ENCODE measurements around the gene TMEM200A. TPM values are rescaled to one million over a fixed set of nuclear protein-coding genes. Genes with fewer than 3 reads are reported as not detected.
"Not testable (repeated sequence)": the region's sequence is repeated elsewhere in the genome, so short reads cannot be mapped to it uniquely, and the experiment has no call there.

TMEM200A gene
- total RNA-seq, 2 donors from 2014 or later: 0.66 to 1.0 TPM

DNA sequence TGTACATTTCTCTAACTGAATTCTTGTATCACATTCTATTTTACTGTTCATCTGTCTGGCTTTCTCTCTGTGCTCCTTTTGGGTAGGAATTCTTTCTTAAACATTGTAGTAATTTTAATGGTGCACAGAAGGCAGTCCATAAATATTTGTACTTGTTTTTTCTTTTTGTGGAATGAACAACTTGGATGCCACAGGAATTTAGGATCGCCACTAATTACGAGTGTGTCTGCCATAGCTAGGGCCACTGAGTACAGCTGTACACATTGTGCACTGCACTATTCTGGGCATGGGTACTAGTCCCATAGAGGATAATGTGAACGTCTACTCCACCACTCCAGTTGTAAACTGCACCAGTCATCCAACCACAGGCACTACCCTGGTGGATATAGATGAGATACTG lies 39.3 kb upstream of the TMEM200A start:
- no peak for ATAC-seq

GRCh38 chr6:130337534-130337933 lies 28.3 kb upstream of the TMEM200A start:
- Histone ChIP-seq H3K27ac (no peak overlapping the region), H3K27me3 (no peaks in the 10 kb centered on the region), H3K36me3 (replicated peaks in 1 of 2; ENCODE audit: insufficient read depth in 1 of 2, low read depth in 2 of 2) (no peaks in the 10 kb centered on the region), H3K4me3 (no peak overlapping the region), H3K4me1 (no peaks in the 10 kb centered on the region), H3K9me3 (no peaks in the 10 kb centered on the region)
- intact Hi-C loops (cut with DNase I): no loop called here
- no peak for DNase-seq
- TF ChIP-seq POLR2A (IDR thresholded peaks at IDR 0.05): no peak
- TF ChIP-seq, protein P1, sequence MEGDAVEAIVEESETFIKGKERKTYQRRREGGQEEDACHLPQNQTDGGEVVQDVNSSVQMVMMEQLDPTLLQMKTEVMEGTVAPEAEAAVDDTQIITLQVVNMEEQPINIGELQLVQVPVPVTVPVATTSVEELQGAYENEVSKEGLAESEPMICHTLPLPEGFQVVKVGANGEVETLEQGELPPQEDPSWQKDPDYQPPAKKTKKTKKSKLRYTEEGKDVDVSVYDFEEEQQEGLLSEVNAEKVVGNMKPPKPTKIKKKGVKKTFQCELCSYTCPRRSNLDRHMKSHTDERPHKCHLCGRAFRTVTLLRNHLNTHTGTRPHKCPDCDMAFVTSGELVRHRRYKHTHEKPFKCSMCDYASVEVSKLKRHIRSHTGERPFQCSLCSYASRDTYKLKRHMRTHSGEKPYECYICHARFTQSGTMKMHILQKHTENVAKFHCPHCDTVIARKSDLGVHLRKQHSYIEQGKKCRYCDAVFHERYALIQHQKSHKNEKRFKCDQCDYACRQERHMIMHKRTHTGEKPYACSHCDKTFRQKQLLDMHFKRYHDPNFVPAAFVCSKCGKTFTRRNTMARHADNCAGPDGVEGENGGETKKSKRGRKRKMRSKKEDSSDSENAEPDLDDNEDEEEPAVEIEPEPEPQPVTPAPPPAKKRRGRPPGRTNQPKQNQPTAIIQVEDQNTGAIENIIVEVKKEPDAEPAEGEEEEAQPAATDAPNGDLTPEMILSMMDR (IDR thresholded peaks at IDR 0.05): no peak
- ATAC-seq: no peak
- 42% methylated on average over 3 of the region's 3 CpGs for WGBS, 2 donors

More for the DNA sequence above, 39.3 kb upstream of the TMEM200A start:
- no peaks in the 10 kb centered on the region for H3K27me3 ChIP-seq
- no peak overlapping the region for H3K27ac ChIP-seq
- TF ChIP-seq, protein P1 (IDR thresholded peaks at IDR 0.05): no peak
- TF ChIP-seq POLR2A (IDR thresholded peaks at IDR 0.05): no peak
- H3K9me3 ChIP-seq: no peaks in the 10 kb centered on the region
- no peaks in the 10 kb centered on the region for H3K4me1 ChIP-seq
- H3K4me3 ChIP-seq: no peak overlapping the region
- intact Hi-C loops (cut with DNase I): loop anchor here (10.0 kb wide), 1 partner anchor 518 kb away; no protein-coding TSS in a partner anchor
- no peak for DNase-seq
- WGBS, 2 donors: 56 to 66% methylated on average over 3 of the region's 3 CpGs
- no peaks in the 10 kb centered on the region for H3K36me3 ChIP-seq (replicated peaks in 1 of 2; ENCODE audit: insufficient read depth in 1 of 2, low read depth in 2 of 2)

GRCh38 chr6:130346324-130346723 lies 19.5 kb upstream of the TMEM200A start:
- H3K36me3 ChIP-seq (replicated peaks in 1 of 2; ENCODE audit: insufficient read depth in 1 of 2, low read depth in 2 of 2); H3K27ac ChIP-seq; H3K27me3 ChIP-seq; H3K4me1 ChIP-seq; H3K9me3 ChIP-seq; H3K4me3 ChIP-seq; ATAC-seq; DNase-seq; intact Hi-C loops (cut with DNase I): not testable (repeated sequence)
- 60 to 69% methylated on average over 5 to 9 of the region's 9 CpGs for WGBS, 2 donors

- Histone ChIP-seq H3K36me3 (replicated peaks in 1 of 2; ENCODE audit: insufficient read depth in 1 of 2, low read depth in 2 of 2) (no peaks in the 10 kb centered on the region), H3K27me3 (no peaks in the 10 kb centered on the region), H3K27ac (no peak overlapping the region), H3K4me3 (no peak overlapping the region), H3K4me1 (no peaks in the 10 kb centered on the region), H3K9me3 (no peaks in the 10 kb centered on the region)
- ATAC-seq (no peak), DNase-seq (no peak)
- WGBS, 2 donors: 25 to 43% methylated on average over 1 of the region's 1 CpG
- TF ChIP-seq, protein P1 (IDR thresholded peaks at IDR 0.05): no peak
- TF ChIP-seq POLR2A (IDR thresholded peaks at IDR 0.05): no peak
- intact Hi-C loops (cut with DNase I): no loop called here
Measured at GRCh38 chr6:130354322-130354721, 11.5 kb upstream of the TMEM200A start.

DNA sequence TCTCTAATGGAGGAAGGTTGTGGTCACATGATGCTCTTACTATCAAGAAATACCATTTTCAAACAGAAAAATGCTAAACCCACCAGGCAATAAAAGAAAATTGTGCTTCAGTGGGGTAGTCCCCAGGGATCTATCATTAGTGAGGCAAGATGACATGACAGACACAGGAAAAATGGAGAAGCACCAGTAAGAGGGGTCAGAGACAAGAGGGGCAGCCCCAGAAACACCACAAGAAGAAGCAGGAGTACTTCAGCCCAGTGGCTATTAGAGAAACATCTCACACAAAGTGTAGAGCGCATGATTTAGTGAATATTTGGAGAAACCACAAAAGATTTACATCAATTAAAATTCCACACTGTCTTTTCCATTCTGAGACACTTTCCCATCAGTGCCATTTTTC lies 10.2 kb upstream of the TMEM200A start:
- Histone ChIP-seq H3K4me1 (no peaks in the 10 kb centered on the region), H3K36me3 (replicated peaks in 1 of 2; ENCODE audit: insufficient read depth in 1 of 2, low read depth in 2 of 2) (no peaks in the 10 kb centered on the region), H3K27me3 (no peaks in the 10 kb centered on the region), H3K9me3 (no peaks in the 10 kb centered on the region), H3K4me3 (no peak overlapping the region), H3K27ac (no peak overlapping the region)
- intact Hi-C loops (cut with DNase I): no loop called here
- 86 to 91% methylated on average over 1 of the region's 1 CpG for WGBS, 2 donors
- ATAC-seq (no peak), DNase-seq (no peak)
- TF ChIP-seq POLR2A (IDR thresholded peaks at IDR 0.05): no peak
- TF ChIP-seq, protein P1 (IDR thresholded peaks at IDR 0.05): no peak

Data from body of pancreas (tissue), 4 donors.